ENCODE data around the gene TMEM135. TPM values are rescaled to one million over a fixed set of nuclear protein-coding genes. Genes with fewer than 3 reads are reported as not detected.
"Not testable (repeated sequence)": the region's sequence is repeated elsewhere in the genome, so short reads cannot be mapped to it uniquely, and the experiment has no call there.

TMEM135 gene
- total RNA-seq, 1 experiment from 2014 or later, result 65.5 TPM

GRCh38 chr11:86999859-87000753 is 37.6 kb upstream of the TMEM135 start:
- BruUV-seq (replicated peaks), result no TSS peak
- Histone ChIP-seq H3K9me3 (ENCODE audit: control insufficient read depth, insufficient read depth, low read depth, low read length) (no peaks in the 10 kb centered on the region), H3K4me1 (ENCODE audit: control insufficient read depth, insufficient read depth, low read length) (peaks cover 25% of the 10 kb centered on the region), H3K36me3 (ENCODE audit: control insufficient read depth, insufficient read depth, low read length) (no peaks in the 10 kb centered on the region), H3K27ac (ENCODE audit: low read length) (peak overlapping the region; percentile 87), H3K4me3 (ENCODE audit: low read depth in 2 of 2, low read length in 2 of 2) (no peak overlapping the region), H3K27me3 (ENCODE audit: control insufficient read depth, insufficient read depth, low read length) (no peaks in the 10 kb centered on the region)
- ChIA-PET CTCF (interaction anchor here (0.6 kb wide), 1 partner anchor 33 kb away, joined by 3 read pairs; no protein-coding TSS in a partner anchor), POLR2A (interaction anchor here (0.6 kb wide), 3 partner anchors 127 to 1191 kb away, joined by 3 to 6 read pairs (median 3); no protein-coding TSS in a partner anchor)
- in situ Hi-C loops (cut with HindIII; ENCODE audit: low pct_unique_long_range_greater_than_20kb, low sequenced_read_pairs) (no loop called here), intact Hi-C loops (cut with micrococcal nuclease; ENCODE audit: unreplicated experiment) (loop anchor here (5.0 kb wide), 1 partner anchor 292 kb away; no protein-coding TSS in a partner anchor)
- ATAC-seq (peak; percentile 93), DNase-seq (ENCODE audit: low read depth, low spot score) (no peak)
- TF ChIP-seq POLR2AphosphoS5 (IDR thresholded peaks at IDR 0.05; ENCODE audit: low read depth, low read length) (no peak), TCF7L2 (IDR thresholded peaks at IDR 0.05; ENCODE audit: low read depth, low read length) (peak; percentile 93), REST (IDR thresholded peaks at IDR 0.05; ENCODE audit: insufficient read depth in 1 of 2, low read depth in 2 of 2, low read length in 1 of 2) (no peak), SIN3A (IDR thresholded peaks at IDR 0.05; ENCODE audit: borderline replicate concordance, insufficient read depth, low read depth, low read length) (no peak)
- TF ChIP-seq, protein P1, sequence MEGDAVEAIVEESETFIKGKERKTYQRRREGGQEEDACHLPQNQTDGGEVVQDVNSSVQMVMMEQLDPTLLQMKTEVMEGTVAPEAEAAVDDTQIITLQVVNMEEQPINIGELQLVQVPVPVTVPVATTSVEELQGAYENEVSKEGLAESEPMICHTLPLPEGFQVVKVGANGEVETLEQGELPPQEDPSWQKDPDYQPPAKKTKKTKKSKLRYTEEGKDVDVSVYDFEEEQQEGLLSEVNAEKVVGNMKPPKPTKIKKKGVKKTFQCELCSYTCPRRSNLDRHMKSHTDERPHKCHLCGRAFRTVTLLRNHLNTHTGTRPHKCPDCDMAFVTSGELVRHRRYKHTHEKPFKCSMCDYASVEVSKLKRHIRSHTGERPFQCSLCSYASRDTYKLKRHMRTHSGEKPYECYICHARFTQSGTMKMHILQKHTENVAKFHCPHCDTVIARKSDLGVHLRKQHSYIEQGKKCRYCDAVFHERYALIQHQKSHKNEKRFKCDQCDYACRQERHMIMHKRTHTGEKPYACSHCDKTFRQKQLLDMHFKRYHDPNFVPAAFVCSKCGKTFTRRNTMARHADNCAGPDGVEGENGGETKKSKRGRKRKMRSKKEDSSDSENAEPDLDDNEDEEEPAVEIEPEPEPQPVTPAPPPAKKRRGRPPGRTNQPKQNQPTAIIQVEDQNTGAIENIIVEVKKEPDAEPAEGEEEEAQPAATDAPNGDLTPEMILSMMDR (IDR thresholded peaks at IDR 0.05), result no peak

- CTCF ChIA-PET, result no interaction called here
- TF ChIP-seq POLR2AphosphoS5 (IDR thresholded peaks at IDR 0.05; ENCODE audit: low read depth, low read length), result no peak
- TF ChIP-seq TCF7L2 (IDR thresholded peaks at IDR 0.05; ENCODE audit: low read depth, low read length), result no peak
- TF ChIP-seq REST (IDR thresholded peaks at IDR 0.05; ENCODE audit: insufficient read depth in 1 of 2, low read depth in 2 of 2, low read length in 1 of 2), result no peak
- no peak for TF ChIP-seq SIN3A (IDR thresholded peaks at IDR 0.05; ENCODE audit: borderline replicate concordance, insufficient read depth, low read depth, low read length)
- TF ChIP-seq, protein P1 (IDR thresholded peaks at IDR 0.05), result no peak
- POLR2A ChIA-PET, result no interaction called here
- intact Hi-C loops (cut with micrococcal nuclease; ENCODE audit: unreplicated experiment), result no loop called here
- Histone ChIP-seq H3K27ac (ENCODE audit: low read length) (peak overlapping the region; percentile 7; the same call in 1 of the 2 replicates), H3K36me3 (ENCODE audit: control insufficient read depth, insufficient read depth, low read length) (no peaks in the 10 kb centered on the region), H3K27me3 (ENCODE audit: control insufficient read depth, insufficient read depth, low read length) (no peaks in the 10 kb centered on the region), H3K4me1 (ENCODE audit: control insufficient read depth, insufficient read depth, low read length) (peaks cover 31% of the 10 kb centered on the region), H3K4me3 (ENCODE audit: low read depth in 2 of 2, low read length in 2 of 2) (no peak overlapping the region), H3K9me3 (ENCODE audit: control insufficient read depth, insufficient read depth, low read depth, low read length) (no peaks in the 10 kb centered on the region)
- DNase-seq (ENCODE audit: low read depth, low spot score) (no peak), ATAC-seq (no peak)
- in situ Hi-C loops (cut with HindIII; ENCODE audit: low pct_unique_long_range_greater_than_20kb, low sequenced_read_pairs), result no loop called here
- BruUV-seq (replicated peaks), result no TSS peak
Measured at GRCh38 chr11:87002918-87003317, 34.8 kb upstream of the TMEM135 start.

DNA sequence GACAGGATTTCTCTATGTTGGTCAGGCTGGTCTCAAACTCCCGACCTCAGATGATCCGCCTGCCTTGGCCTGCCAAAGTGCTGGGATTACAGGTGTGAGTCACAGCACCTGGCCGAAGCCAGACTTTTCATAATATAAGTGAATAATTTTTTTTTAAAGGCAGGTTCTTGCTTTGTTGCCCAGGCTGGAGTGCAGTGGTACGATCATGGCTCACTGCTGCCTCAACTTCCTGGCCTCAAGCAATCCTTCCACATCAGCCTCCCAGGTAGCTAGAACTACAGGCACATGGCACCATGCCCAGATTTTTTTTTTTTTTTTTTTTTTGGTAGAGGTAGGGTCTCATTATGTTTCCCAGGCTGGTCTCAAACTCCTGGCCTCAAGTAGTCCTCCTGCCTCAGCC is 33.5 kb upstream of the TMEM135 start:
- H3K4me3 ChIP-seq (ENCODE audit: low read depth in 2 of 2, low read length in 2 of 2); DNase-seq (ENCODE audit: low read depth, low spot score); intact Hi-C loops (cut with micrococcal nuclease; ENCODE audit: unreplicated experiment); CTCF ChIA-PET; BruUV-seq (replicated peaks); H3K36me3 ChIP-seq (ENCODE audit: control insufficient read depth, insufficient read depth, low read length); H3K27me3 ChIP-seq (ENCODE audit: control insufficient read depth, insufficient read depth, low read length); H3K9me3 ChIP-seq (ENCODE audit: control insufficient read depth, insufficient read depth, low read depth, low read length); ATAC-seq; H3K27ac ChIP-seq (ENCODE audit: low read length); in situ Hi-C loops (cut with HindIII; ENCODE audit: low pct_unique_long_range_greater_than_20kb, low sequenced_read_pairs): not testable (repeated sequence)
- H3K4me1 ChIP-seq (ENCODE audit: control insufficient read depth, insufficient read depth, low read length), result peaks cover 31% of the 10 kb centered on the region
- POLR2A ChIA-PET, result interaction anchor here (0.6 kb wide), 1 partner anchor 8 kb away, joined by 6 read pairs; no protein-coding TSS in a partner anchor
